ENCODE data around the gene OR51E1.

OR51E1 gene

DNA sequence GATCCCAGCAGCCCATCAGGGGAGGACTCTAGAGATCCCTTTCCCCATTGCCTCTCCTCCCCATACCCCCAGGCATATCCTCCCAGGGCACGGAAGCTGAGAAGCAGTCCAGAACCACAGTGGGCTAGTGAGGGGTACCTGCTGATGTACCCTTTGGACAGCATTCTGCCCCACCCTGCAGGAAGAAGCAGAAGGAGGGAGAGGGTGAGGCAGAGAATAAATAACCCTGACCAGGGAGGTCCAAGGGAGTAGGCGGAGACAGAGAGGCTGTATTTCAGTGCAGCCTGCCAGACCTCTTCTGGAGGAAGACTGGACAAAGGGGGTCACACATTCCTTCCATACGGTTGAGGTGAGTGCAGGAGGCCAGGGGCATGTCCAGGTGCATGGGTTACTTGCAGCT is at the start of gene OR51E1:
TSS of gene OR51E1 (plus strand) at position 301 of the 400 bp plus-strand sequence. CDS start 8,545 bp downstream, outside the sequence.
- no peak for DNase-seq (ENCODE audit: low read depth in 2 of 2)

GRCh38 chr11:4605057-4605456 is 38.7 kb upstream of the OR51E1 start:
- no peak for DNase-seq (ENCODE audit: low read depth in 2 of 2)

DNA sequence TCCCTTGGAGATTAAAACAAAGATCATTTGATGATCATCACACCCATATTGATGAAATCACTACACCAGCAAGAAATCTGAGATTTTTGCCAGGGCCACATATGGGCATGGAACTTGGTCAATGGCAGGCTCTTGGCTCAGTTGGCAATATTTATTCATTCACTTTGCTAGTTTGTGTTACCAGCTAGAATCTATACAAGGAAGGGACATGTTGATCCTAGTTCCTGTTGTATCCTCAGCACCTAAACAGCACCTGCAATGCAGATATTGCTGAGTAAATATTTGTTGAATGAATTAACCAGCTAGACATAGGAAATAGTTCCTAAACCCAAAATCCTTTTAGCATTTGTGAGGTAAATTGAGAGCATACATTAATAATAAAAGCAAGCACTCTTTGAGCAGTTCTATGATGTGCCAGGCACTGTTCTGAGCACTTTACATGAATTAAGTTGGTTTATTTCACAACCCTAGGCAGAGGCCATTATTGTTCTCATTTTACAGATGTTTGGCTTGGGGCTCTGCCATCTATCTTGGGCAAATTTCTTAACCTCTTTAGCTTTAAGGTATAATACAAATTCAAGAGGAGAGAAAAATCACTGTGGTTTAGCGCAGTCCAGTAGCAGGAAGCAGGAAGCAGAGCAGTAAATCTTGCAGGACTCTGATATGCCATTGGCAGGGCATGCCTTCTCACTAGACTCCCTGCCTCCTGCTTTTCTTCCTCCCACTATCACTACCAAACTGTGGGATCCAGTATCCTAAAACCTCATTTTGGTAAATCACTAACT is 37.4 kb upstream of the OR51E1 start:
- no peak for DNase-seq (ENCODE audit: low read depth in 2 of 2)

DNA sequence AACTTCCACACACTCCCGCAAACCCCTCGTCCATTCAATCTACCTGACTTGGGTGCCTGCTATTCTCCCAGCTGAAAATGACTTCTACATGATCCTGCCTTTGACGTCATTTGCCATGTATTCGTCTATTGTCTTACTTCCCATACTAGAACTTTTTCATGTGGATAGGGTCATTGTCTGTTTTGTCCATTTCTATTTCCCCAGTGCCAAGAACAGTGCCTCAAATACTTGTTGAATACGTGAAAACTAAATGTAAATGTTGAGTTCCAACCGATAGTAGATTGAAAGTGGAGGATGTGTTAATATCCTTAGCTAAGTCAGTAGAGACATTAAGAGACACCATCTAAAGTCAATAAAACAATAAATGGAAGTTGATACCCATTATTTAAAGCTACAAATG is 36.7 kb upstream of the OR51E1 start:
- DNase-seq (ENCODE audit: low read depth in 2 of 2): no peak

- DNase-seq (ENCODE audit: low read depth in 2 of 2): peak; percentile 85 to 87
These were observed 35.8 kb upstream of the OR51E1 start, which contains the start of gene TRIM68 for GRCh38 chr11:4607781-4608666. Gene TRIM68 (minus strand): TSS chr11:4608231. CDS start chr11:4605504, 2,727 bp downstream.

GRCh38 chr11:4610258-4610935 is 33.4 kb upstream of the OR51E1 start:
- DNase-seq (ENCODE audit: low read depth in 2 of 2): no peak

GRCh38 chr11:4611986-4612385 is 31.8 kb upstream of the OR51E1 start:
- no peak for DNase-seq (ENCODE audit: low read depth in 2 of 2)

- no peak for DNase-seq (ENCODE audit: low read depth in 2 of 2)
These were observed 27.8 kb upstream of the OR51E1 start for GRCh38 chr11:4615856-4616444.

GRCh38 chr11:4619514-4619913 is 24.3 kb upstream of the OR51E1 start:
- no peak for DNase-seq (ENCODE audit: low read depth in 2 of 2)

- no peak for DNase-seq (ENCODE audit: low read depth in 2 of 2)
These were observed 17.3 kb upstream of the OR51E1 start for GRCh38 chr11:4626207-4627099.

GRCh38 chr11:4636136-4636535 is 7.6 kb upstream of the OR51E1 start:
- no peak for DNase-seq (ENCODE audit: low read depth in 2 of 2)

GRCh38 chr11:4636962-4637661 is 6.7 kb upstream of the OR51E1 start, which contains the start of gene OR51D1:
Gene OR51D1 (plus strand): TSS chr11:4637477. CDS start chr11:4639791, 2,314 bp downstream.
- peak; percentile 26 to 45 for DNase-seq (ENCODE audit: low read depth in 2 of 2)

DNA sequence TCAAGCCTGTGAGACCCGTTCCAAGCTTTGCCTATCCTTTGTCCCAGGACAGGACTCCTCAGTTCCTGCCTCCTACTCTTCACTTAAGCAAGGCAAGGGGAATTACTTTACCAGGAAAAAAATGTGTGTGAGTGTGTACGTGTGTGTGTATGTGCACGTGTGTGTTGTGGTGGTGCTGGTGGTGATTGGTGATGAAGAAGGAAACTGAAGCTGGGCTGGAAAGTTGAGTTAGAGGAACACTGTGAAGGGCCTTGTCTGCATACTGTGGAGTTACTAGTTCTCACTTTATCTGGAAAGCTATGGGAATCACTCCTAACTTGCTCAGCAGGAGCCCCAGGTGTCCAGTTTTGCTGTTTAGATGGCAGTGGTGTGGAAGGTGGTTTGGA is 6.1 kb upstream of the OR51E1 start:
- DNase-seq (ENCODE audit: low read depth in 2 of 2): no peak

DNA sequence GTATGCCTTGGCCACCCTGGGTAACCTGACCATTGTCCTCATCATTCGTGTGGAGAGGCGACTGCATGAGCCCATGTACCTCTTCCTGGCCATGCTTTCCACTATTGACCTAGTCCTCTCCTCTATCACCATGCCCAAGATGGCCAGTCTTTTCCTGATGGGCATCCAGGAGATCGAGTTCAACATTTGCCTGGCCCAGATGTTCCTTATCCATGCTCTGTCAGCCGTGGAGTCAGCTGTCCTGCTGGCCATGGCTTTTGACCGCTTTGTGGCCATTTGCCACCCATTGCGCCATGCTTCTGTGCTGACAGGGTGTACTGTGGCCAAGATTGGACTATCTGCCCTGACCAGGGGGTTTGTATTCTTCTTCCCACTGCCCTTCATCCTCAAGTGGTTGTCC is 3.9 kb upstream of the OR51E1 start:
- no peak for DNase-seq (ENCODE audit: low read depth in 2 of 2)

DNA sequence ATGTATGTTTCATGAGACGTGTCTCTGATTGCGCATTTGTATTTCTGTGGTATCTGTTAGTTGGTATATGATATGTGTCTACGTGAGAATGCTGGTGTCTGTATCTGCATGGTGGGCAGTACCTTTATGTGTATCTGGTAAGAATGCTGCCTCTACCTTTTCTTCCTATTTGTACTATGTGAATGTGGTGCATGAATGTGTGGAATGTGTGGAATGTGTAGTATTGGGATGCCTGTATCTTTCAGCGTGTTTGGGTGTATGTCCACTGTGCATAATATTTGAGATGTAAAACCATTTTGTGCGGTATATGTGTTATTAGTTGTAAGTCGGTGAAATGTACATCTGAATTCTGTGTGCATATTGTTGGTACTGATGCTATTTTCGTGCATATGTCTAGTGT is 2.3 kb upstream of the OR51E1 start:
- DNase-seq (ENCODE audit: low read depth in 2 of 2): no peak

GRCh38 chr11:4642043-4642442 is 1.7 kb upstream of the OR51E1 start:
- DNase-seq (ENCODE audit: low read depth in 2 of 2): no peak

DNA sequence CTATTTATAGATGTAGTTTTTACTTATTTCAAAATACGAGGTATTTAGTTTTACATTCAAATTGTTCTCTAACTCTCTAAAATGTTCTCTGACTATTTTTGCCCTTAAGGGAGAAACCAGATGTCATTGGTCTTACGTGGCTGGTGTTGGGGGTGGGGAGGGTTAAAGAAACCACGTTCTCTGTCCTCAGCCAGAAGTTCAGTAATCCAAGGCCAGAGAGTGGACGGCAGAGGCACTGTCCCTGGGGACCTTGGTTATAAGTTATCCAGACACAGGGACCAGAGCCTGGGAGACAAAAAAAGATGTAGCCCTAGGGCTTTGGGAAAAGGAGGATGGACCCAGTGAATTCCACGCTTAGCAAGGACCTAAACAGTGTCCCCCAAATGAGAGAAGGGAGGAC is 706 bp upstream of the OR51E1 start:
- no peak for DNase-seq (ENCODE audit: low read depth in 2 of 2)

DNA sequence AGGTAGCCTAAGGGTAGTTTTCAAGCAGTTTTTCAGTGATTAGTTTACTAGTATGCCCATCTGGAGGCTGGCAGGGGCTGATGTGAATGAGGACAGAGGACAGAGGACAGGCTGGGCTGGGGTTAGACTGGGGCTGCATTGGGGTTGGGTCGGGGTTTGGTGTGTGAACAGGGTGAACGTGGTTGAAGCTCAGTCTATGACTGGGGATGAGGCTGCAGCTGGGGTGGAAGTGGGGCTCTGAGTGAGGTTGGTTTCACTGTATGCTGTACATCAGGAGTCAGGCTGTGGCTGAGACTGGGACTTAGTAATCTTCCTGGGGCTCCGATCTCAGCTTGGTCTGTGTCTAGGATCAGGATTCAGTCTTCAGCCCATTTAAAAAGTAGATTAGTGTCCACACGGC is 451 bp downstream of the OR51E1 start:
- DNase-seq (ENCODE audit: low read depth in 2 of 2): no peak

- no peak for DNase-seq (ENCODE audit: low read depth in 2 of 2)
These were observed 2.2 kb downstream of the OR51E1 start for GRCh38 chr11:4645974-4646373.

DNA sequence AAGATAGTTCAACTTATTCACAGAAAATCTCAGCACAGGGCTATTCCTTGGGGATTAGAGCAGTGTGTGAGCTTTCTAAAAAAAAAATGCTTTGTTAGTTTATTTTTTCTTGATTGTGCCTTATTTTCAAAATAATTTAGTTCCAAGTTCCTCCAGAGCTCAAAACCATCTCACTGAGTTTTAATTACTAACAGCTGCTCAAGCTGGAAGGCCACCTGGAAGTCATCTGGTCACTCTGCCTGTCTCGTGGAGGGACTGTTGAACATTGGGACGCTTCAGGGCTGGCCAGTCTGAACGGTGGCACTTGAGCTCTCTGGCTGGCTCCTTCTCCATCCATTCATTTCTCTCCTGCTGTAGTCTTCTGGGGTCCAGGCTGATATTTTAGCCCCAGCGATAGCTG is 4.0 kb downstream of the OR51E1 start:
- DNase-seq (ENCODE audit: low read depth in 2 of 2): no peak
